Activated T-helper 9 cell treated with anti-CD3 and anti-CD28 coated beads, Interleukin-2, amount 50 U/mL, for 16 hours (primary cell): Measurements from ENCODE around the gene KRT77.

Experiments
- DNase-seq: peaks from one replicate; pipeline ENCODE4 v3.0.0-alpha.2; 2020; ENCODE audit warnings: low read depth

The KRT77 gene

GRCh38 chr12:52655720-52656124 lies 47.6 kb downstream of the KRT77 start:
- no peak for DNase-seq

GRCh38 chr12:52655251-52655650 lies 48.1 kb downstream of the KRT77 start:
- DNase-seq = no peak

GRCh38 chr12:52651726-52652261 lies 51.5 kb downstream of the KRT77 start, which contains the start of gene KRT2:
Gene KRT2, minus strand, starts transcription at chr12:52652211. Its CDS starts 69 bp downstream, at chr12:52652142.
- DNase-seq = no peak

- no peak for DNase-seq
Measured at GRCh38 chr12:52650520-52651081, 52.7 kb downstream of the KRT77 start.

GRCh38 chr12:52649066-52649465 lies 54.3 kb downstream of the KRT77 start:
- no peak for DNase-seq

GRCh38 chr12:52648012-52648550 lies 55.2 kb downstream of the KRT77 start:
- no peak for DNase-seq

GRCh38 chr12:52647601-52648000 lies 55.7 kb downstream of the KRT77 start:
- DNase-seq = no peak

GRCh38 chr12:52646613-52647012 lies 56.7 kb downstream of the KRT77 start:
- DNase-seq = no peak

GRCh38 chr12:52645982-52646381 lies 57.3 kb downstream of the KRT77 start:
- no peak for DNase-seq

- no peak for DNase-seq
Measured at GRCh38 chr12:52645120-52645761, 58.1 kb downstream of the KRT77 start.

- DNase-seq = no peak
Measured at GRCh38 chr12:52644078-52644415, 59.3 kb downstream of the KRT77 start.

- no peak for DNase-seq
Measured at GRCh38 chr12:52643233-52644077, 59.9 kb downstream of the KRT77 start.

GRCh38 chr12:52641468-52641867 lies 61.9 kb downstream of the KRT77 start:
- DNase-seq = no peak
